Smooth muscle cell of trachea (primary cell): ENCODE results near the gene OR1L4. TPM values are rescaled to one million over a fixed set of nuclear protein-coding genes. Genes with fewer than 3 reads are reported as not detected.

ENCODE experiments used
- total RNA-seq: library from RNA; depleted of rRNA; stranded (reverse); fragments of >200 nt; gene quantifications from 2 replicates; pipeline ENCODE4 v1.2.1, GENCODE V29; 2014

Gene OR1L4, protein sequence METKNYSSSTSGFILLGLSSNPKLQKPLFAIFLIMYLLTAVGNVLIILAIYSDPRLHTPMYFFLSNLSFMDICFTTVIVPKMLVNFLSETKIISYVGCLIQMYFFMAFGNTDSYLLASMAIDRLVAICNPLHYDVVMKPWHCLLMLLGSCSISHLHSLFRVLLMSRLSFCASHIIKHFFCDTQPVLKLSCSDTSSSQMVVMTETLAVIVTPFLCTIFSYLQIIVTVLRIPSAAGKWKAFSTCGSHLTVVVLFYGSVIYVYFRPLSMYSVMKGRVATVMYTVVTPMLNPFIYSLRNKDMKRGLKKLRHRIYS
- total RNA-seq: not detected in 2 replicates

DNA sequence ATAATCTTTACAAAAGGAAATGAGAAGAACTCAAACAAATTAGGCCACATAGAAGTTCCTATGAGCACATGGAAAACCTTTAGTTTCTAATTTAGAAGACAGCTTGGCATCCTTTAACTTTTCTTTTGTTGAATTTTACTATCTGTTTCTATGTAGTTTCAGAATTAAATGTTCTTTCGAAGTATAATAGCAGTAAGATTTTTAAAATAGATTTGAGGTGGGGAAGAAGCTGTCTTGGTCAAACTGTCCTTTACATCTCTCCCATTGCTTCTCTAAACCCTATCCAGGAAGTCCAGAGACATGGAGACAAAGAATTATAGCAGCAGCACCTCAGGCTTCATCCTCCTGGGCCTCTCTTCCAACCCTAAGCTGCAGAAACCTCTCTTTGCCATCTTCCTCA, at the start of gene OR1L4:
TSS of gene OR1L4 (plus strand) at position 301 of the 400 bp plus-strand sequence. CDS start at position 301, 0 bp downstream.

DNA sequence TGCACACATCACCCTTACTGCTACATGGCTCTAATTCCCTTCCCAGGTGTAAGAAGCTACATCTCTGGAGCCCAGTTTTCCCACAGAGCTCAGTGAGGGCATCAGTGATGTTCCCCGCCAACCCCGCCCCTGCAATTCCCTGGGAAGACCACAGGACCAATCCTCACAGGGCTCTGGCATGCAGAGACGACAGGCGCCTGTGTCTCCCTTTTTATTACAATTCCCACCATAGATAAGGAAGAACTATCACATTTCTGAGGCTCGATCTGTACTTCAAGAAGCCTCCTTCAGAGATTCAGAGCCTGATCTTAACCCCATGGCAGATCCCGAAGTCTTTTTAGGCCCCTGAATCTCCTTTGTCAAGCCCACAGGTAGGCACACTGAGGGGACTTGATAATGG, 18.2 kb downstream of the OR1L4 start, which contains the start of gene OR1L6:
TSS of gene OR1L6 (plus strand) at position 301 of the 400 bp plus-strand sequence. CDS start 7,545 bp downstream, outside the sequence.

Other genes starting within 250 kb of the OR1L4 start
- gene OR1J1, start 246.1 kb upstream of the OR1L4 start, total RNA-seq: not detected in 2 replicates
- not detected in 2 replicates for gene OR1J2, start 213.2 kb upstream of the OR1L4 start, total RNA-seq
- gene OR1J4, start 204.8 kb upstream of the OR1L4 start, total RNA-seq: 0.17 TPM in 1 of 2 replicates, not detected in the other
- not detected in 2 replicates for gene OR1N1, start 196.7 kb upstream of the OR1L4 start, total RNA-seq
- not detected in 2 replicates for gene OR1N2, start 170.9 kb upstream of the OR1L4 start, total RNA-seq
- 0.15 TPM in 1 of 2 replicates, not detected in the other for gene OR1L8, start 140.6 kb upstream of the OR1L4 start, total RNA-seq
- not detected in 2 replicates for gene OR1Q1, start 109.3 kb upstream of the OR1L4 start, total RNA-seq
- gene OR1B1, start 66.4 kb upstream of the OR1L4 start, total RNA-seq: not detected in 2 replicates
- not detected in 2 replicates for gene OR1L1, start 62.3 kb upstream of the OR1L4 start, total RNA-seq
- gene OR1L3, start 48.9 kb upstream of the OR1L4 start, total RNA-seq: not detected in 2 replicates
- not detected in 2 replicates for gene OR1L6, start 18.3 kb downstream of the OR1L4 start, total RNA-seq
- not detected in 2 replicates for gene OR5C1, start 64.9 kb downstream of the OR1L4 start, total RNA-seq
- gene OR1K1, start 76.1 kb downstream of the OR1L4 start, total RNA-seq: not detected in 2 replicates
- 28.9 and 32.3 TPM in 2 replicates for gene PDCL, start 104.6 kb downstream of the OR1L4 start, total RNA-seq
- 31.6 and 39.0 TPM in 2 replicates for gene RC3H2, start 181.4 kb downstream of the OR1L4 start, total RNA-seq
- 12.6 and 14.7 TPM in 2 replicates for gene ZBTB6, start 189.3 kb downstream of the OR1L4 start, total RNA-seq
- gene ZBTB26, start 207.5 kb downstream of the OR1L4 start, total RNA-seq: 3.6 and 6.3 TPM in 2 replicates
- 43.8 and 49.2 TPM in 2 replicates for gene RABGAP1, start 217.0 kb downstream of the OR1L4 start, total RNA-seq